HK-2 (cell line): ENCODE measurements around the gene PSMA8.
"Not testable (repeated sequence)": the region's sequence is repeated elsewhere in the genome, so short reads cannot be mapped to it uniquely, and the experiment has no call there.

Experiments
- DNase-seq: peaks from one replicate; pipeline ENCODE4 v3.0.0-alpha.2; 2018; ENCODE audit not compliant: unreplicated experiment

PSMA8 gene

GRCh38 chr18:26233208-26233607 lies 99.5 kb downstream of the PSMA8 start:
- DNase-seq = no peak

GRCh38 chr18:26237363-26237762 lies 103.7 kb downstream of the PSMA8 start:
- DNase-seq = not testable (repeated sequence)

DNA sequence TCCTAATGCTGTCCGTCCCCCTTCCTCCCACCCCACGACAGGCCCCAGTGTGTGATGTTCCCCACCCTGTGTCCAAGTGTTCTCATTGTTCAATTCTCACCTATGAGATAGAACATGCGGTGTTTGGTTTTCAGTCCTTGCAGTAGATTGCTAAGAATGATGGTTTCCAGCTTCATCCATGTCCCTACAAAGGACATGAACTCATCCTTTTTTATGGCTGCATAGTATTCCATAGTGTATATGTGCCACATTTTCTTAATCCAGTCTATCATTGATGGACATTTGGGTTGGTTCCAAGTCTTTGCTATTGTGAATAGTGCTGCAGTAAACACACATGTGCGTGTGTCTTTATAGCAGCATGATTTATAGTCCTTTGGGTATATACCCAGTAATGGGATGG lies 105.0 kb downstream of the PSMA8 start:
- not testable (repeated sequence) for DNase-seq

GRCh38 chr18:26242392-26242791 lies 108.7 kb downstream of the PSMA8 start:
- DNase-seq = not testable (repeated sequence)
